ENCODE measurements around the gene PCMT1.

- TF ChIP-seq EP300 (IDR thresholded peaks at IDR 0.05; ENCODE audit: low read depth), result no peak
- TF ChIP-seq POLR2A (IDR thresholded peaks at IDR 0.05), result no peak
- TF ChIP-seq CTCF (IDR thresholded peaks at IDR 0.05), result peak; percentile 31 to 66 (median 45)
- TF ChIP-seq POLR2AphosphoS5 (IDR thresholded peaks at IDR 0.05), result peak in 1 of 3 donors; percentile 17
These were observed 91.0 kb downstream of the PCMT1 start for GRCh38 chr6:149840345-149841075.

Data from transverse colon (tissue), 4 donors.